Eye (tissue), 1 donor: ENCODE data around the gene ABCB9.
"Not testable (repeated sequence)": the region's sequence is repeated elsewhere in the genome, so short reads cannot be mapped to it uniquely, and the experiment has no call there.

Source experiments
- DNase-seq: peaks from one replicate; pipeline ENCODE4 v3.0.0-alpha.2; 2015

ABCB9 gene

DNA sequence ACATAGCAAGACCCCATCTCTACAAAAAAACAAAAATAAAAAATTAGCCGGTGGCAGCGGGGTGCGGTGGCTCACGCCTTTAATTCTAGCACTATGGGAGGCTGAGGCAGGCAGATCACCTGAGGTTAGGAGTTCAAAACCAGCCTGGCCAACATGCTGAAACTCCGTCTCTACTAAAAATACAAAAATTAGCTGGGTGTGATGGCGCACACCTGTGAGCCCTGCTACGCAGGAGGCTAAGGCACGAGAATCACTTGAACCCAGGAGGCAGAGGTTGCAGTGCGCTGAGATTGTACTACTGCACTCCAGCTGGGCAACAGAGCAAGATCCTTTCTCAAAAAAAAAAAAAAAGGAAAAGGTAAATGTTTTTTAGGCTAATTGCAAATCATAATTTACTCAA, 73.5 kb downstream of the ABCB9 start:
- not testable (repeated sequence) for DNase-seq

DNA sequence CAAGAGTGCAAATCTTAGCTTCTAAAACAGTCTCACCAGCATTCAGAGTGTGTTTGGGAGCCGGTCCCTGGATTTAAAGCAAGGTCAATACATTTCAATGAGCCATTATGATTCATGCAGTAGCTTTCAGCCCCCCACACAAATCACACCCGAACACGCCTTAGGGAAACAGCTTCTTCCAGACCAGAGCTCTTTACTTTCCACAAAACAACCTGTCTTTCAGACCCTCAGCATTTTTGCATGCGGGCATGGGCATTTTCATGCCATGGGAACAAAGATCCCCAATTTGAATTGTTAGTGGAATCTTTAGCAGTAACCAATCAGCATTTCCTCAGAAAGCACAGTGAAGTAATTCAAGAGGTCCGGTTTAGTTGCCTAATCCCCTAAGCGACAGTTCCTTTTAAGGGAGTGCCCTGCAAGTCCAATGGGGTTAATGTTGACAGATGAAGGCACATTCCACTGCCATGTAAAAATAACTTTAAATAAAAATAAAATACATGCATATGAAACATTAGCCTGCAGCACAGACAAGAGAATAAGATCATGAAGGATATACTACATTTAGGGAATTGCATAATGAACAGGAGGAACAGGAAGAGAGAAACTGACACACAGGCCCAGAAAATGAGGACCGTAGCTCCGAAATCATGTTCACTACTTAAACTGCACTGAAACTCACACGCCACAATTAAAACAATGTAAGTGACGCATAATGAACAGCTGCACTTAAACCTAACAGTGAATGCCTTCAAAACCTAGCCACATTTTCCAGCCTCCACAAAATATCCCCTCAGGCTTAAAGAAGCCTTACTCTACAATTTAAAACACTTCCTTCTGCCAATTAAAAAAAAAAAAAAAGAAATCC, 74.4 kb downstream of the ABCB9 start:
- peak; percentile 56 for DNase-seq

DNA sequence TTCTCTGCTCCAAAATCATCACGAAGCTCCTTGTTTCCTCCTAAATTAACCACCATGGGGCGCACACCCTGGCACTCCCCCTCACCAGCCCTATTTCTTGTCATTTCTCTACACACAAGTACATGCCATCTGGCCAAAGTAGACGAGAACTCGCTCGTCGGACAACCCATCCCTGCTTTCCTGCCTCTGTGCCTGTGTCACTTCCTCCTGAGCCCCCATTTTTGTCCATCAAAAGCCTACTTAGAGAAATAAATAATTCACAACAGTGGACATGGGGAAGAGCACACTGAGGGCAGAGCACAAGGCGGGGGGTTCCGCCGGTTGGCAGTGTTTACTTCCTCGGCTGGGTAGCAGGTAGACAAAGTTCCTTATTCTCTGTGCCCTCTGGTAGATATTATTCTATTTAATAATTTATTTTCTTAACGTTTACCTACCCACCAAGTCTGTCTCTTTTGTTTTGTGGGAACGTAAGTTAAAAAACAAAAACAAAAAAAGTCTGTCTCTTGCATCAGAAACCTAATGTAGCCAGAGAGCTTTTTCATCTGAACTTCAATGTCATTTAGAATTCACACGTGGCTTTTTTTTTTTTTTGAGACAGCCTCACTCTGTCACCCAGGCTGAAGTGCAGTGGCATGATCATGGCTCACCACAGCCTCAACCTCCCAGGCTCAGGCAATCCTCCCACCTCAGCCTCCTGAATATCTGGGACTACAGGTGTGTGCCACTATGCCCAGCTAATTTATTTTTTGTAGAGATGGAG, 76.3 kb downstream of the ABCB9 start:
- DNase-seq, result no peak

DNA sequence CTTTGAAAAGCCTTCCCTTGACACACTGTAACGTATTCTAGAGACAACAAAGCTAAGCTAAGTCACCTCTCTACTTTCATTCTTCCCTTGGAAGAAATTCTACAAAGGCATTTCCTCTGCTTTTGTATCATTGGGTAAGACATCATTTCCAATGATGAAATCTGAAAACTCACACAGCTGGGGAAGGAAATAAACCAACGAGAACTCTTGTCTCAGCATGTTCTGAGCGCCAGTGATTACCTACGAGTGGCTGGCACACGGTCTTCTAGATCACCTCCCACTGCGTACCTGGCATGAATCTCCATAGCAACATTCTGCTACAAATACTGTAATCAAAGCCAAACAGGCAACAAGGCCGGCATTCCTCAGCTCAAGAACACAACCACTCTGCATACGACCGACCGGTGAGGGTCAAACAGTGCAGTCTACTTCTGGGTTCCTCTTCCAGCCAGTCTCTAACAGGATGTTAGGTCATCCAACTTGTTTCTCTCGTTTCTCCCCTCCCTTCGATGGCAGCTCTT, 78.0 kb downstream of the ABCB9 start:
- peak; percentile 57 for DNase-seq

DNA sequence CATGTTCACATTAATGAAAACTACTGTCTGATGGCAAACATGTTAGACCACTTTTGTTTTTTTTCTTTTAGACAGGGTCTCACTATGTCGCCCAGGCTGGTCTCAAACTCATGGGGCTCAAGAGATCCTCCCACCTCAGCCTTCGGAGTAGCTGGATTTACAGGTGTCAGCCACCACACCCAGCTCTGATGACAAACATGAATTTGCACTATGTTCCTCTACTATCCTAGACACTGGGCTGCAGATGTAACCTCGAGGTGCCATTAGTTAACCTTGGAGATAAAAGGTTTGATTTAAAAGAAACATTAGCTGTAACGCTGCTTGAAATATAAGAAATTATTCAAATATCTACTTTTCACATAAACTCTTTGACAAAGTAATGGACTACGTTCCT, 78.4 kb downstream of the ABCB9 start:
- no peak for DNase-seq

DNA sequence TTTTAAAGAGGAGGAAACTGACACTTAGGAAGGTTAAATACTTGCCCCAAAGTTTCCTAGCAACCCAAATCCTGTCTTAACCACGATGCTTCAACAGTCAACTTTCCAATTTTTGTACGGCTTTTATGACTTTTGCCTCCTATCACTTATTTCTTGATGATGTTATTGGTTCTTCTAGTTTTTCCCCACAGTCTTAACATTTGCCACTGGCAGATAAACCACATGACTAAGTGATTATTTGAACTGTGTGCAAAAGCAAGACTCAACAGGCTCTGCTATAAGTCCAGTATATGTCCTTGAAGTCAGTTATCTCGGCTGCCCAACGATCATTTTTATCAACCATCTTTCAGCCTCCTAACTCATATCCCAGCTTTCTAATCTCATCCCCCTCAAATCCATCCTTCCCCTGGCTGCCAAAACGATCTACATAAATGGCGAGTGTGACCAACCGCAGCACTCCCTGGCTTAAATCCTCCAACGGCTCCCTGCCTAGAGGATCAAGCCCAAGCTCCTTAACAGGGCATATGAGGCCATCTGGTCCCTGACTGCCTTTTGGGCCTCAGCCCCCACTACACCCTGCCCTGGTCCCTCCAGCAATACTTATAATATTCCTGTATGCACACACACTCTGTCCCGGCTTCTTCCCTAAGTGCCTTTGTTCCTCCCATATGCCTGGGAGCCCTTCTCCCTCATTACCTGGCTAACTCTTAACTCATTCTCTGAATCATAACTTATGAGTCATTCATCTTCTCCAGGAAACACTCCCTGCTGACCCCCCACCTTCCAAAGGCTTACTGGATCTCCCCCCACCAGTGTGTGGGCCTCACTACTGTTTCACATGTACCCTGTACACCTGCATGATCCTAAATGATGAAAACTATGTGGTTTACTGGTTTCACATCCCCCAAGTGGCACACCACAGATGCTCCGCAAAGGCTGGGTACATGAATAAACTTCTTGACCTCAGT, 79.1 kb downstream of the ABCB9 start:
- peak; percentile 37 for DNase-seq

DNA sequence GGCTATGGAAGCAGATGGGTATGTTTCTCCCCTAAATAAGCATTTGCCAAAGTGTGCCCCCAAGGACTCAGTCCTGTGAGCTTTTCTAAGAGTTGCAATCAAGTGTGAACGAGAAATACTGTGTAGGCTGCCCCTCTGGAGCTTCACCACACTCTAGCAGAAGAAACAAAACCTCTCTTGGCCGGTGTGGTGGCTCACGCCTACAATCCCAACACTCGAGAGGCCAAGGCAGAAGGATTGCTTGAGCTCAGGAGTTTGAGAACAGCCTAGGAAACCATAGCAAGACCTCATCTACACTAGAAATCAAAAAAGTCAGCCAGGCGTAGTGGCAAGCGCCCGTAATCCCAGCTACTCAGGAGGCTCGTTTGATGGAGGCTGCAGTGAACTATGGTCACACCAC, 80.1 kb downstream of the ABCB9 start:
- no peak for DNase-seq

DNA sequence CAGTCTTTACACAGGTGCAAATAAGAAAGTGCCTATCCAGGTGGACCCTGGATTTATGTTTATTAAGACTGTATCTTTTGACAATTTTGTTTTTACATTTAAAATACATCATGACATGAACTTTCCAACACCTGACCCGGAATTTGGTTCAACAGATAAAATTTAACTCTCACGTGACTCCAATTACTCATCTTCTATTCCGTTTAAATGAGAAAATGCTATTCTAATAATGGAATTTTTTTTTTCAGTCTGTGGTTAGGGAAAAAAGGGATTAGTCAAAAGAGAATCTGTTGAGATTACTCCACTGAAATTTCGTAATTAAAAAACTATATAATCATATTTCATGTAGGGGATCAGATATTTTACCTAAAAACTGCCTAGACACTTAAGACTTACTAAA, 81.4 kb downstream of the ABCB9 start:
- DNase-seq, result no peak

DNA sequence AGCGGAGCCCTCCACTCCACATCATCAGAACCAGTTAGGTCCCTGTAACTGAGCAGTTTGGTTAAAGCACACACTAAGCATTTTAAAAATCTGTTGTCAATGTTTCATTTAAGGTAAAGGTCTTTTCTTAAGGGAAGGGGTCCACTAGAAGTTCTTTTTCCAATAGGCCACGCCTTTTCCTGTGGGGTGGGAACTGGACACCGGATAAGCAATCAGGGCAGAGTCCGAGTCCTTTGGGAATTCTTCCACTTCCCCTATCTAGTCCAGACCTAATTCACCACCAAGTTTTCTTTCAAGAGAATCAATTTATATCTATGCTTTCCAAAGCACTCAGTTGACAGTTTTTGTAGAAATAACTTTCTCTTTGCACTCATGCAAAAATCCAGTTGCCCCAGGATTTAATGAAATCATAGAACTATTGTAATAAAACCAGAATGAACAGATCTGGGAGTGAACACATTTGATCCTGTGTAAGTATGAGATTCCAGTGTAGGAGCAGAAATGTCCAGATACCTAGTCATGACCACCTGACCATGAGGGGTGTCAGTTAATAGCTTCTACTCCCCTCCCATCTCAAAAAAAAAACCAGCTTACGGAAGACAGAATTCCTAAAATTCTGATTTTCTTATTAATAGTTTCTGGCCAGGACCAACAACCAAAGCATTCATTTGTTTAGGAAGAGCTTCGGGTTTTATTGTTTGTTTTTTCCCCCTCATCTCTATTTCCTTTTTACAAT, 82.0 kb downstream of the ABCB9 start:
- no peak for DNase-seq

DNA sequence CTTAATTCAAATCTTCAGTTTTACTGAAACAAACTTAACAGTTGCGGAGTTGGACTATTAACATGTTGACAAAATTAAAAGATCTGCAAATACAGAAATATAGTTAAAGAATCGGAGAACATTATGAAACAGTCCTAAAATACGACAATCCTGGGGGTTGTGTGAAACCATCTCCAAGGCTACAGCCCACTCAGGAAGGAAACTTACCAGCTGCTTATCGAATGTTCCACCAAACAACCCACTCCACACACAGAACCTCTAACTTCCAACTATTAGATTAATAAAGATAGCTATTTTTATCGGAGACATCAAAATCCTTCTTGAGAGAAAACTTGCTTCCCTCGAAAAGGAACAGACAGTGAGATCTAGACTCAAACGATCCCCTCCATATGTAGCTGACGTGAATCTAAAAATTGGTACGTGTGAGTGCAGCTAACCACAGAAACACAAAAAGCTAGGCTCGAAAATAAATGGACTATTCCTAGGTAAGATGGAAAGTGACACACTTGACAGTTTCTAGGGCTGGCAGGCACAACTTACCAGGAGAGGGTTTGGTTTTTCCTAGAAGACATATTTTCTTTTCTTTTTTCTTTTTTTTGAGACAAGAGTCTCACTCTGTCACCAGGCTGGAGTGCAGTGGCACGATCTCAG, 83.2 kb downstream of the ABCB9 start:
- no peak for DNase-seq

DNA sequence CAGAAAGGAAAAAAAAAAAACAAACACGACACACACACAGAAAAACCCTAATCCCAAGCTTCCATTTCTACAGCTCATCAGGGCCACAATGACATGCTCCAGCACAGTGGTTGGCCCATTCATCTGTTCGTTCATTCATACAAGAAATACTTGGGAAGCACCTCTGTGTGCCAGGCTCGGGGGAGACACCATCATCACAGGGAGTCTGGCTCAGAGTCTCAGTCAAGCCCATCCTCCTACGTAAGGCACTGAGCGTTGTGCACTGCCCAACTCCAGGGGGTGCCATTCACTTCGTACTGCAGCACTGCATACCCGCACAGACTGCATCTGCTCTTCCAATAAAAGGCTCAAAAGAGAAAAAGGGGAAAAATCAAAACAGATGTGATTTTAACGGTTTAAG, 85.6 kb downstream of the ABCB9 start:
- DNase-seq, result peak; percentile 73

DNA sequence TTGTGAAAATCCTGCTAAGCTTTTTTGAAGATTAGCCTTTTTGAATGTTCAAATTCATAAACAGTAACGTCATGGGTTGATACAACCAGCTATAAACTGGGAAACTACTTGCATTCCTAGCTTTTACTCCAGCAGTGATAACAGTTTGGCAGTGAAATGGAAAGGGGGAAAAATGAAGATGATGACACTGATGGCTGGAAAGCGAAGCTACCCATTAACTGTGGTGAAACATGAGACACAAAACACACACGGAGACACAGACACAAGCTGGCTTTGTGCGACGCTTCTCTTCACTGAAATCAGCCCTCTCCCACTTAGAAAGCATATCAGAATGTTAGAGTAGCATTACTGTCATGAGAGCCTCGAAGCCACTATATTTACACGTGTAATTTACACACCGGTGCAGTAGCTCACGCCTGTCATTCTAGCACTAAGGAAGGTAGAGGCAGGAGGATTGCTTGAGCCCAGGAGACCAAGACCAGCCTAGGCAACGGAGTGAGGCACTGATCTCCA, 86.1 kb downstream of the ABCB9 start:
- DNase-seq, result no peak
